SH-SY5Y (cell line): Measurements from ENCODE around the gene SLC25A26.

ENCODE experiments used
- GATA2 ChIP-seq: IDR thresholded peaks from 2 replicates; pipeline ENCODE4 v1.6.1; 2011; ENCODE audit warnings: mild to moderate bottlenecking, low read depth, low read length
- GATA3 ChIP-seq: IDR thresholded peaks from 2 replicates; pipeline ENCODE4 v1.6.1; 2011; ENCODE audit warnings: low read depth, mild to moderate bottlenecking, low read length, moderate library complexity

DNA sequence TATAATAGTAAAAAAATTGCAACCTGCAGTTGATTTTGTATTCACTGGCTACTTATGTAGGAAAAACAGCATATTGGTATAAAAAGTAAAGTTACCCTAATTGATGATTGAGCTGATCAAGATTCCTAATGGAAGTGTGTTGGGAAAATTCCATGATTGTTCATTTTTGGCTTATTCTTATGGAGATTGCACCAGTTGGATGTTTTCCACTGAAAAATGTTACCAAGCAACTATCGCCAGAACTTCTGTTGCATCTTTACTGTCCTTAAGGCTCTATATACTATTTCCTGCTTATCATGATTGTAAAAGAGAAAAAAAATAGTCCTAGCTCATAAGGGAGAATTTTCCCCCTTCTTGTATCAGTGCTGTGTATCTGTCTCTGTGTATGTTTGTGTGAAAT, 48.6 kb downstream of the SLC25A26 start:
- no peak for TF ChIP-seq GATA2
- no peak for TF ChIP-seq GATA3
